ENCODE measurements around the gene PARD3B. TPM values are rescaled to one million over a fixed set of nuclear protein-coding genes. Genes with fewer than 3 reads are reported as not detected.

PARD3B gene
- total RNA-seq, 1 experiment from 2014 or later: 6.4 TPM

DNA sequence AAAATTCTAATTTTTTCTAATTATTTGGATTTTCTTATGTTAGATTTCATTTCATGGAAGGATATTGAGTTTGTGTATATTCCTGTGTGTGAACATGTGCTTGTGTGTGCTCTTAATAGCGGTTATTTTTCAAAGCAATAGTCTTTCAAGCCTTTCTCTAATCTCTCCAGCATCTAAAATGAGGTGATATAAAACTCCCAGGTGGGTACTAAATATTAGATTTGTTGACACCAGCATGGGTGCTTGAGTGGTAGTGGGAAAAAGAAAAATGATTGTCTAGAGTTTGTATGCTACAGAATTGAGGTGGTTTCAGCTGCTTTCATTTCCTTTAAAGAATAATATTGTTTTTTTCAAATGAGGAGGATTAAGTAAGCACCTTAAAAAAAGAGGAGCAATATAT, 296.8 kb downstream of the PARD3B start:
- H3K9me3 ChIP-seq (ENCODE audit: control insufficient read depth, low read depth, low read length): no peaks in the 10 kb centered on the region

More for the DNA sequence above, 296.8 kb downstream of the PARD3B start:
- Histone ChIP-seq H2BK120ac (ENCODE audit: low read depth, low read length, poor library complexity, severe bottlenecking) (no peak overlapping the region), H3K79me2 (ENCODE audit: insufficient read depth, low read length) (no peaks in the 10 kb centered on the region), H3K27ac (ENCODE audit: insufficient read length, low read depth, low read length) (no peak overlapping the region), H4K20me1 (ENCODE audit: control insufficient read depth, insufficient read depth, insufficient read length) (no peaks in the 10 kb centered on the region), H2BK20ac (ENCODE audit: low read depth, low read length, poor library complexity, severe bottlenecking) (no peak overlapping the region), H3K4me1 (ENCODE audit: insufficient read depth, low read length) (no peaks in the 10 kb centered on the region; the same call in 1 of the 2 replicates), H2BK5ac (ENCODE audit: insufficient read length, low read length) (no peak overlapping the region), H2AFZ (ENCODE audit: low read length) (no peak overlapping the region), H3K9ac (ENCODE audit: extremely low read depth, insufficient read length, low read length) (no peak overlapping the region), H4K91ac (ENCODE audit: insufficient read length, low read depth, low read length) (no peak overlapping the region), H2BK15ac (ENCODE audit: low read depth, low read length) (no peak overlapping the region), H3K4me2 (ENCODE audit: insufficient read depth, insufficient read length, low read length) (no peak overlapping the region), H2AK5ac (ENCODE audit: insufficient read length, low read length) (no peak overlapping the region), H4K8ac (replicated peaks; ENCODE audit: insufficient read length, low read depth, low read length) (no peak overlapping the region), H3K23me2 (ENCODE audit: insufficient read length, low read depth, low read length, poor library complexity, severe bottlenecking) (no peaks in the 10 kb centered on the region), H2BK12ac (ENCODE audit: insufficient read length, low read depth, low read length) (no peak overlapping the region), H3K18ac (ENCODE audit: insufficient read length, low read depth, low read length) (no peak overlapping the region), H3K27me3 (ENCODE audit: insufficient read depth, low read length) (no peaks in the 10 kb centered on the region), H4K5ac (ENCODE audit: insufficient read length, low read depth, low read length) (no peak overlapping the region), H3K14ac (ENCODE audit: insufficient read depth, low read length) (no peak overlapping the region), H3K56ac (ENCODE audit: insufficient read length, low read depth, low read length) (no peak overlapping the region), H3K79me1 (ENCODE audit: insufficient read depth, low read depth, low read length, poor library complexity, severe bottlenecking) (no peaks in the 10 kb centered on the region), H3T11ph (ENCODE audit: low read length) (no peak overlapping the region), H3K23ac (ENCODE audit: insufficient read length, low read depth, low read length) (no peak overlapping the region), H3K4ac (ENCODE audit: low read depth, low read length) (no peak overlapping the region)
- H3K27ac Mint-ChIP-seq: no peak overlapping the region
- H3K27me3 Mint-ChIP-seq (ENCODE audit: low read depth): no peaks in the 10 kb centered on the region; the same call in 1 of the 2 replicates
- TF ChIP-seq, protein P1, sequence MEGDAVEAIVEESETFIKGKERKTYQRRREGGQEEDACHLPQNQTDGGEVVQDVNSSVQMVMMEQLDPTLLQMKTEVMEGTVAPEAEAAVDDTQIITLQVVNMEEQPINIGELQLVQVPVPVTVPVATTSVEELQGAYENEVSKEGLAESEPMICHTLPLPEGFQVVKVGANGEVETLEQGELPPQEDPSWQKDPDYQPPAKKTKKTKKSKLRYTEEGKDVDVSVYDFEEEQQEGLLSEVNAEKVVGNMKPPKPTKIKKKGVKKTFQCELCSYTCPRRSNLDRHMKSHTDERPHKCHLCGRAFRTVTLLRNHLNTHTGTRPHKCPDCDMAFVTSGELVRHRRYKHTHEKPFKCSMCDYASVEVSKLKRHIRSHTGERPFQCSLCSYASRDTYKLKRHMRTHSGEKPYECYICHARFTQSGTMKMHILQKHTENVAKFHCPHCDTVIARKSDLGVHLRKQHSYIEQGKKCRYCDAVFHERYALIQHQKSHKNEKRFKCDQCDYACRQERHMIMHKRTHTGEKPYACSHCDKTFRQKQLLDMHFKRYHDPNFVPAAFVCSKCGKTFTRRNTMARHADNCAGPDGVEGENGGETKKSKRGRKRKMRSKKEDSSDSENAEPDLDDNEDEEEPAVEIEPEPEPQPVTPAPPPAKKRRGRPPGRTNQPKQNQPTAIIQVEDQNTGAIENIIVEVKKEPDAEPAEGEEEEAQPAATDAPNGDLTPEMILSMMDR (conservative IDR thresholded peaks at IDR 0.05): no peak
- 0 out of 4 replicates have a peak, but pooled peaks cover 0 to 2% of the 10 kb centered on the region in 2 experiments for H3K4me1 Mint-ChIP-seq
- no peak for DNase-seq
- WGBS (ENCODE audit: extremely low coverage, insufficient read length, low lambda C conversion rate): no CpG with 5 or more reads among the region's 1 CpG
- no peak overlapping the region for H3K4me3 Mint-ChIP-seq
- no peaks in the 10 kb centered on the region; a peak in 1 of 7 replicates for H3K36me3 Mint-ChIP-seq (ENCODE audit: insufficient read depth in 1 of 3, low read depth in 3 of 3)
- H3K9me3 Mint-ChIP-seq: no peaks in the 10 kb centered on the region; a peak in 1 of 5 replicates

Measured in H9 (cell line).